C4-2B (cell line): ENCODE measurements around the gene STARD13.

Experiments
- ZFX ChIP-seq: fragments of 450-650 bp; IDR thresholded peaks from 2 replicates; pipeline ENCODE4 v1.6.1; 2017
- TF ChIP-seq, protein P1 (sequence below): fragments of 450-650 bp; conservative IDR thresholded peaks from 2 replicates; pipeline ENCODE4 v1.5.1; 2017; ENCODE audit warnings: mild to moderate bottlenecking

DNA sequence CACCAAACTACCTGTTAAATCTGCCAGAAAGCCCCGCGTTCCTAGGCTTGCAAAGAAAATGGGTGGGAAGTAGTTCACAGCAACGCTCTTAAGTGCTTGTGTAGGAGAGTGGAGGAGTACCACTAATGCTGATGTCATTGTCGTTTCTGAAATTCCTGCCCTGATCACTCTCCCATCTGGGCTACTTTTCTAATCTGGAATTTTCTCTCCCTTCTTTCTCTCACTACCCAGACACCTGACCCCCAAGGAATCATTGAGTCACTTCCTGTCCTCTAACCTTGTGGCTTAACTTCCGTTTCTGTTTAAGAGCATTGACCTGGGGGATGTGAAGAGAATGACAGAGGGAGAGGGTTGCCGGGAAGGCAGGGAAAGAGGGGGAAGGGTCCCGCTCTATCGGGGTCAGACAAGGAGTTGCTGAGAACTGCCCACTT lies 98.7 kb downstream of the STARD13 start:
- TF ChIP-seq, protein P1, sequence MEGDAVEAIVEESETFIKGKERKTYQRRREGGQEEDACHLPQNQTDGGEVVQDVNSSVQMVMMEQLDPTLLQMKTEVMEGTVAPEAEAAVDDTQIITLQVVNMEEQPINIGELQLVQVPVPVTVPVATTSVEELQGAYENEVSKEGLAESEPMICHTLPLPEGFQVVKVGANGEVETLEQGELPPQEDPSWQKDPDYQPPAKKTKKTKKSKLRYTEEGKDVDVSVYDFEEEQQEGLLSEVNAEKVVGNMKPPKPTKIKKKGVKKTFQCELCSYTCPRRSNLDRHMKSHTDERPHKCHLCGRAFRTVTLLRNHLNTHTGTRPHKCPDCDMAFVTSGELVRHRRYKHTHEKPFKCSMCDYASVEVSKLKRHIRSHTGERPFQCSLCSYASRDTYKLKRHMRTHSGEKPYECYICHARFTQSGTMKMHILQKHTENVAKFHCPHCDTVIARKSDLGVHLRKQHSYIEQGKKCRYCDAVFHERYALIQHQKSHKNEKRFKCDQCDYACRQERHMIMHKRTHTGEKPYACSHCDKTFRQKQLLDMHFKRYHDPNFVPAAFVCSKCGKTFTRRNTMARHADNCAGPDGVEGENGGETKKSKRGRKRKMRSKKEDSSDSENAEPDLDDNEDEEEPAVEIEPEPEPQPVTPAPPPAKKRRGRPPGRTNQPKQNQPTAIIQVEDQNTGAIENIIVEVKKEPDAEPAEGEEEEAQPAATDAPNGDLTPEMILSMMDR: no peak
- no peak for TF ChIP-seq ZFX
